Stimulated activated naive B cell treated with anti-CD40 and anti-IgM and Interleukin-4, amounts not matched to agents 10 μg/mL and 1 μg/mL and 100 μg/mL, for 72 hours (primary cell): ENCODE data around the gene BDH1.

ENCODE experiments used
- ATAC-seq, 2 donors: fragments of 150-1000 bp; cut with Tn5 transposase; replicated peaks; 2 replicates each; pipeline ENCODE4 v1.10.0; 2021; ENCODE audit warnings: moderate library complexity in 1 of 2
- DNase-seq: peaks from one replicate; pipeline ENCODE4 v3.0.0; 2021
- H3K27ac Mint-ChIP-seq: one replicate; pipeline ENCODE4 v1.8.0; 2022; ENCODE audit warnings: mild to moderate bottlenecking, mixed read lengths
- H3K27me3 Mint-ChIP-seq, 2 donors: one replicate each; pipeline ENCODE4 v1.8.0; 2022; ENCODE audit warnings: mixed read lengths in 2 of 2
- H3K36me3 Mint-ChIP-seq, 2 donors: one replicate each; pipeline ENCODE4 v1.8.0; 2022; ENCODE audit warnings: mixed read lengths in 2 of 2, mild to moderate bottlenecking in 1 of 2
- H3K4me1 Mint-ChIP-seq, 2 donors: one replicate each; pipeline ENCODE4 v1.8.0; 2022; ENCODE audit warnings: mixed read lengths in 2 of 2, mild to moderate bottlenecking in 1 of 2
- H3K4me3 Mint-ChIP-seq, 2 donors: one replicate each; pipeline ENCODE4 v1.8.0; 2022; ENCODE audit warnings: mild to moderate bottlenecking in 2 of 2, mixed read lengths in 2 of 2, moderate library complexity in 1 of 2
- H3K9me3 Mint-ChIP-seq, 2 donors: one replicate each; pipeline ENCODE4 v1.8.0; 2022; ENCODE audit warnings: mixed read lengths in 2 of 2, mild to moderate bottlenecking in 1 of 2

Gene BDH1

DNA sequence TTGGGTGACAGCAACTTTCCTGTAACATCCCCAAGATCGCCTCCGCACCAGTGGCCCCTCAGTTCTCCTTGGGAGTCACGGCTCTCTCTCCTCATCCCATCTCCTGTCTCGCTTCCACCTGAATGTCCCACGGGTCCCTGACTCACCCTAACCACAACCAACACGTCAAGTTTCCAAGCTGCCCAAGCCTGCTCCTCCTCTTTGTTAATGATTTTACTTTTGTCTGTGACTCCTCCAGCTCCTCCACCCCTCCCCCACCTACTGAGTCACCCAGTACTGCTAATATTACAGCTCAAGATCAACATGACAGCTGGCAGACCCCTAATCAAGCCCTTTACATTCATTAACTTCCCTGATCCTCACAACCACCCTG is 39.3 kb downstream of the BDH1 start:
- Mint-ChIP-seq H3K4me1 (peaks cover 23 to 27% of the 10 kb centered on the region in 2 donors), H3K27ac (peak overlapping the region; percentile 94), H3K36me3 (peaks cover 45 to 69% of the 10 kb centered on the region in 2 donors), H3K4me3 (peak overlapping the region in 1 of 2 donors; percentile 46), H3K27me3 (no peaks in the 10 kb centered on the region), H3K9me3 (peaks cover 0 to 4% of the 10 kb centered on the region in 2 donors)
- ATAC-seq = peak; percentile 73 to 81
- DNase-seq = peak; percentile 34

- Mint-ChIP-seq H3K4me1 (peaks cover 30% of the 10 kb centered on the region in 2 donors), H3K27ac (peak overlapping the region; percentile 83), H3K36me3 (peaks cover 43 to 66% of the 10 kb centered on the region in 2 donors), H3K27me3 (peaks cover 0 to 4% of the 10 kb centered on the region in 2 donors), H3K4me3 (no peak overlapping the region), H3K9me3 (peaks cover 0 to 4% of the 10 kb centered on the region in 2 donors)
- ATAC-seq (no peak), DNase-seq (no peak)
These were observed 40.9 kb downstream of the BDH1 start for GRCh38 chr3:197514786-197515355.

DNA sequence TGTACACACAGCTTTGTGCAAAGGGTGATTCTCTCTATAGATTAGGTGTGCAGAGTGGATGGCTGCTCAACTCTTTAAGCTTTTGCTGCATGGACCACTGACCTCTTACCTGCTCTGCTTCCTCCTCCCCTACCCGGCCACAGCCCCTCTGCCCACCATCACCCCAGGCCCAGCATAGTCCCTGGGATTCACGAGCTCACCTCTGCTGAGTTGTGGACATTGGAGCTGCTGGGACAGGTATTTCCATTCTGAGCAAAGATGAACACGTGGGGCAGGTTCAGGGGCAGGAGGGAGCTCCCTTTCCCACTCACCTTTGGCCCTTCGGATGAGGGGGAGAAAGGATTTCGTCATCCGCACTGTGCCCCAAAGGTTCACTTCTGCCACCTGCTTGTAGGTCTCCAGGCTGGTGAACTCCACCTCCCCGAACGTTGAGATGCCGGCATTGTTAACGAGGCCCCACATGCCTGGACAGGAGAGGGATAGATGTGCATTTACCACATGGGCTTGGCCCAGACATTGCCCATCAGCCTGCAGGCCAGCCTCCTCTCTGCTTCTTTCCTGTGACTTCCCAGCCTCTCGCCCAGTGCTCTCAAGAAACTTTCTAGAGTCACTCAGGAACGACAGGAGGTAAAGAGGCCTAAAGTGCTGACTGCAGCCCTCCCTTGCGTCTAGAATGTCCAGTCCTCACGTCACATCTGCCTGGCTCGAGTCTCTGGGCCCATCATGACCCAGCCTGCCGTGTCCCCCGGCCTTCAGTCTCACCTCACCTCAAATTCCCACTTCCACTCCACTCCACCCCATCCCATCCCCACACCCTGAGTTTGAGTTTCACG is 41.6 kb downstream of the BDH1 start:
- H3K9me3 Mint-ChIP-seq = peaks cover 0 to 4% of the 10 kb centered on the region in 2 donors
- peaks cover 29 to 31% of the 10 kb centered on the region in 2 donors for H3K4me1 Mint-ChIP-seq
- DNase-seq (no peak), ATAC-seq (no peak)
- H3K27me3 Mint-ChIP-seq = peaks cover 0 to 5% of the 10 kb centered on the region in 2 donors
- H3K36me3 Mint-ChIP-seq = peaks cover 41 to 62% of the 10 kb centered on the region in 2 donors
- peak overlapping the region; percentile 83 for H3K27ac Mint-ChIP-seq
- H3K4me3 Mint-ChIP-seq = no peak overlapping the region

DNA sequence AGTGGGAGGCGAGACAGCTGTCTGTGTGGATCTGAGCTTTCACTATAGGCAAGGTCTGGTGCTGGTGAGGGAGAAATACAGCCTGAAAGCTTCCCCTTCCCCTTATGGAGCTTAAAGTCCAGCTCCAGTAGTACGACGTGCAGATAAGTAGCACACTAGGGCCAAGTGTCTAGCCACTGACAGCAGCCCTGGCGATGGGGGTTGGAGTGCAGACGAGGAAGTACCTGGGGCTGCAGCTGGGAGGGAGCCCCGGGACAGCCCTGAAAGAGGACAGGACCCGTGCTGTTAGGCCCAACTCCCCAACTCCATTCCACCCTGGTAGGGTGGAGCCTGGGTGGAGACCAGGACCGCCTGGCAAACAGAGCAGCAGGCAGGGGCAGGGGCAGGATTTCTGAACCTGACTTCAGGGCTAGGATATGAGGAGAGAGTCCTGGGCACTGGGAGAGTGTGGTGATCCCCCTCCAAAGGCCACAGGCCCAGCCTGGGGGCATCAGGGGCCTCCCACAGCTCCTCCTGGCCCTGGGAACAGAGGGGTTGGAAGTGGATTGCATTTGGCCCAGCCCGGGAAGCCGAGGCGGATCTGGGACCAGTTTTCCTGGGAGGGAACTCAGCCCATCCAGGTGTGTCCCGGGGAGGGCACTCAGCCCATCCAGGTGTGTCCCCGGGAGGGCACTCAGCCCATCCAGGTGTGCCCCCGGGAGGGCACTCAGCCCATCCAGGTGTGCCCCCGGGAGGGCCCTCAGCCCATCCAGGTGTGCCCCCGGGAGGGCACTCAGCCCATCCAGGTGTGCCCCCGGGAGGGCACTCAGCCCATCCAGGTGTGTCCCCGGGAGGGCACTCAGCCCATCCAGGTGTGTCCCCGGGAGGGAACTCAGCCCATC is 42.8 kb downstream of the BDH1 start:
- Mint-ChIP-seq H3K4me3 (no peak overlapping the region), H3K27ac (no peak overlapping the region), H3K9me3 (no peaks in the 10 kb centered on the region), H3K27me3 (peaks cover 0 to 5% of the 10 kb centered on the region in 2 donors), H3K4me1 (peaks cover 26 to 27% of the 10 kb centered on the region in 2 donors), H3K36me3 (peaks cover 38 to 58% of the 10 kb centered on the region in 2 donors)
- DNase-seq (no peak), ATAC-seq (no peak)

DNA sequence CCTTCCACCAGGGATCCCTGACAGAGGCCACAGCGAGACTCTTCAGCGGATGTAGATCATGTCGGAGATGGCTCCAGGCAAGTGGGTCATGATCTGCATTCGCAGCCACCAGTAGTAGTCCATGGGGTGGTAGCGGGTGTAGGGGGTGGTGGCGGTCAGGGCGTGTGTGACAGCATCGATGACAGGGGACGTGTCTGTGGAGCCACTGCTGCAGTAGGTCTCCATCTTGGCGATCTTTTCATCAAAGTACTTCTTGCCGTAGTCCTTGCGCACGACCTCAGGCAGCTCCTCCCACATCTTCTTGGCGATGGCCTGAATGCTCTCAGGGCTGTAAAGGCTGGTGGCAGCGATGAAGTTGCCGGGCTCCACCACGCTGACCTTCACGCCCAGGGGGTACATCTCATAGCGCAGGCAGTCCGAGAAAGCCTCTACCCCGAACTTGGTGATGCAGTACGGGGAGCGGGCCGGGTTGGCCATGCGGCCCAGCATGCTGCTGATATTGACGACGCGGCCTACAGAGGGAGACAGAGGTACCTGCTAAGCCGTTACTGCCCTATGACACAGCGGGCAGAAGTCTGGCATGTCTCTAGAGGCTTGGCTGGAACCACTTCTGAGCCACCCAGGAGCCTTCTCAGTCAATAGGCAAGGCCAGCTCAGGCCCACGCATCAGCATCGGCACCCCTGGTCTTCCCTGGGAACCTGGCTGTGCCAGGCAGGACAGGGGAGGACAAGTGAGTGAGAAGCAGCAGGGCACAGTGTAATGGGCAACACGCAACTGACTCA is 43.7 kb downstream of the BDH1 start:
- Mint-ChIP-seq H3K9me3 (no peaks in the 10 kb centered on the region), H3K4me3 (no peak overlapping the region), H3K27ac (no peak overlapping the region), H3K36me3 (peaks cover 38 to 56% of the 10 kb centered on the region in 2 donors), H3K27me3 (peaks cover 0 to 5% of the 10 kb centered on the region in 2 donors), H3K4me1 (peaks cover 24 to 25% of the 10 kb centered on the region in 2 donors)
- DNase-seq (no peak), ATAC-seq (no peak)

GRCh38 chr3:197511130-197511529 is 44.6 kb downstream of the BDH1 start:
- ATAC-seq (no peak), DNase-seq (no peak)
- Mint-ChIP-seq H3K4me1 (peaks cover 15 to 16% of the 10 kb centered on the region in 2 donors), H3K36me3 (peaks cover 31 to 47% of the 10 kb centered on the region in 2 donors), H3K4me3 (no peak overlapping the region), H3K27me3 (peaks cover 0 to 5% of the 10 kb centered on the region in 2 donors), H3K27ac (no peak overlapping the region), H3K9me3 (no peaks in the 10 kb centered on the region)

DNA sequence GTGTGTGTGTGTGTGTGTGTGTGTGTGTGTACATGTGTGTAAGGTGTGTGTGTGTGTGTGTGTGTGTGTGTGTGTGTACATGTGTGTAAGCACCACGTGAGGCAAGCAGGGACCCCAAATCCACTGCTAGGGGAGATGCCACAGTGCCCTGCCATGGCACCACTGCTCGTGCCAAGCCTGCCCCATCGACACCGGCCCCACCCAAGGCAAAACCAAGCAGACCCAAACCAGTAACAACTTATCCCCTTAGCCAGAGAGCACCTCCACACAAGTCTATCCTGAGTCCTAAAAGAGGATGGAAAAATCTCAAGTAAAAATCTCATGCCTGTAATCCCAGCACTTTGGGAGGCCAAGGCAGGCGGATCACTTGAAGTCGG is 45.1 kb downstream of the BDH1 start:
- Mint-ChIP-seq H3K4me1 (peaks cover 11 to 13% of the 10 kb centered on the region in 2 donors), H3K9me3 (no peaks in the 10 kb centered on the region), H3K27ac (no peak overlapping the region), H3K36me3 (peaks cover 27 to 43% of the 10 kb centered on the region in 2 donors), H3K27me3 (peaks cover 0 to 5% of the 10 kb centered on the region in 2 donors), H3K4me3 (no peak overlapping the region)
- DNase-seq (no peak), ATAC-seq (no peak)

- peaks cover 6 to 9% of the 10 kb centered on the region in 2 donors for H3K4me1 Mint-ChIP-seq
- no peaks in the 10 kb centered on the region for H3K9me3 Mint-ChIP-seq
- H3K4me3 Mint-ChIP-seq = no peak overlapping the region
- peaks cover 0 to 5% of the 10 kb centered on the region in 2 donors for H3K27me3 Mint-ChIP-seq
- ATAC-seq (no peak), DNase-seq (no peak)
- H3K27ac Mint-ChIP-seq = no peak overlapping the region
- H3K36me3 Mint-ChIP-seq = peaks cover 20 to 30% of the 10 kb centered on the region in 2 donors
These were observed 46.6 kb downstream of the BDH1 start for GRCh38 chr3:197508924-197509775.

- Mint-ChIP-seq H3K9me3 (no peaks in the 10 kb centered on the region), H3K27me3 (peaks cover 0 to 5% of the 10 kb centered on the region in 2 donors), H3K4me3 (no peak overlapping the region), H3K36me3 (peaks cover 18 to 24% of the 10 kb centered on the region in 2 donors), H3K27ac (peak overlapping the region; percentile 14), H3K4me1 (peaks cover 5 to 9% of the 10 kb centered on the region in 2 donors)
- no peak for DNase-seq
- no peak for ATAC-seq
These were observed 47.3 kb downstream of the BDH1 start for GRCh38 chr3:197508461-197508860.

GRCh38 chr3:197508051-197508451 is 47.7 kb downstream of the BDH1 start:
- Mint-ChIP-seq H3K9me3 (no peaks in the 10 kb centered on the region), H3K27me3 (peaks cover 0 to 5% of the 10 kb centered on the region in 2 donors), H3K4me3 (no peak overlapping the region), H3K36me3 (peaks cover 18 to 24% of the 10 kb centered on the region in 2 donors), H3K4me1 (peaks cover 5 to 9% of the 10 kb centered on the region in 2 donors), H3K27ac (peak overlapping the region; percentile 14)
- ATAC-seq (no peak), DNase-seq (no peak)

DNA sequence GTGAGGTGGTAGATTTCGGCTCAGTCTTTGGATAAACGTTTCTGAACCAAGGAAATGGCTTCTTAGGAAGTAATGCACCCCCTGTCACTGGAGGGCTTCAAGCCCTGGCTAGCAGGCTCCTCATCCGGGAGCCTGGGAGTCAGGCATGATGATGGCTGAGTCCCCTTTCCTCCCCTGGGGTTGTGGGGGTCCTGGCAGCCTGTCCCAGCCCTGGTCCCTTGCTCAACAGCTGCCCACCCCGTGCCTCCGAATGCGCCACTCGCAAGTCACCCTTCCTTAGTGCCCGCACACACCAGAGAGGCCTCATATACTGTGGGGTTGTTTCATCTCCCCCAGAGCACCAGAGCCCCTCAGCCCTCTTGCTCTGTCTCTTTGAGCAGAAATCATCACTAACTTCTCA is 48.2 kb downstream of the BDH1 start:
- peaks cover 5 to 9% of the 10 kb centered on the region in 2 donors for H3K4me1 Mint-ChIP-seq
- DNase-seq (no peak), ATAC-seq (no peak)
- H3K4me3 Mint-ChIP-seq = no peak overlapping the region
- H3K27ac Mint-ChIP-seq = no peak overlapping the region
- H3K9me3 Mint-ChIP-seq = no peaks in the 10 kb centered on the region
- H3K27me3 Mint-ChIP-seq = peaks cover 0 to 5% of the 10 kb centered on the region in 2 donors
- peaks cover 14 to 19% of the 10 kb centered on the region in 2 donors for H3K36me3 Mint-ChIP-seq

GRCh38 chr3:197507081-197507480 is 48.7 kb downstream of the BDH1 start:
- peaks cover 0 to 5% of the 10 kb centered on the region in 2 donors for H3K27me3 Mint-ChIP-seq
- ATAC-seq = no peak
- no peak overlapping the region for H3K4me3 Mint-ChIP-seq
- no peaks in the 10 kb centered on the region for H3K9me3 Mint-ChIP-seq
- peaks cover 5 to 9% of the 10 kb centered on the region in 2 donors for H3K4me1 Mint-ChIP-seq
- H3K27ac Mint-ChIP-seq = no peak overlapping the region
- H3K36me3 Mint-ChIP-seq = peaks cover 9 to 15% of the 10 kb centered on the region in 2 donors
- no peak for DNase-seq
